SK-N-SH treated with all-trans-retinoic acid at 6 μM for 48 hours (cell line): Measurements from ENCODE around the gene OPHN1.

Source experiments
- ARNTL ChIP-seq: fragments of 450-650 bp; formaldehyde crosslinking; IDR thresholded peaks from 2 replicates; pipeline ENCODE4 v1.5.0; 2020; ENCODE audit warnings: low read depth, mild to moderate bottlenecking, moderate library complexity, borderline replicate concordance
- GLIS3 ChIP-seq: fragments of 250-450 bp; sonication (Bioruptor Pico); IDR thresholded peaks from 2 replicates; pipeline ENCODE4 v1.5.0; 2020; ENCODE audit warnings: mild to moderate bottlenecking, moderate library complexity
- RARB ChIP-seq: fragments of 250-450 bp; sonication (Bioruptor Pico); IDR thresholded peaks from 2 replicates; pipeline ENCODE4 v1.8.0; 2021; ENCODE audit warnings: mild to moderate bottlenecking, moderate library complexity
- SNAI2 ChIP-seq: fragments of 250-450 bp; sonication (Bioruptor Pico); IDR thresholded peaks from 2 replicates; pipeline ENCODE4 v1.5.0; 2020; ENCODE audit warnings: mild to moderate bottlenecking, moderate library complexity
- TCF4 ChIP-seq: fragments of 250-450 bp; sonication (Bioruptor Pico); IDR thresholded peaks from 2 replicates; pipeline ENCODE4 v1.8.0; 2021; ENCODE audit warnings: mild to moderate bottlenecking, moderate library complexity, borderline replicate concordance
- ZFP30 ChIP-seq: fragments of 450-650 bp; formaldehyde crosslinking; IDR thresholded peaks from 2 replicates; pipeline ENCODE4 v1.5.0; 2022; ENCODE audit warnings: mild to moderate bottlenecking, moderate library complexity
- ZNF565 ChIP-seq: fragments of 450-650 bp; formaldehyde crosslinking; conservative IDR thresholded peaks from 2 replicates; pipeline ENCODE4 v1.5.0; 2020; ENCODE audit warnings: low read depth, mild to moderate bottlenecking, moderate library complexity
- ZNF70 ChIP-seq: fragments of 450-650 bp; formaldehyde crosslinking; IDR thresholded peaks from 2 replicates; pipeline ENCODE4 v1.5.0; 2020; ENCODE audit warnings: mild to moderate bottlenecking, moderate library complexity
- ZNF8 ChIP-seq: fragments of 450-650 bp; formaldehyde crosslinking; IDR thresholded peaks from 2 replicates; pipeline ENCODE4 v1.5.0; 2020; ENCODE audit warnings: mild to moderate bottlenecking, moderate library complexity
- TF ChIP-seq, protein P1 (sequence below): fragments of 250-450 bp; sonication (Bioruptor Pico); IDR thresholded peaks from 2 replicates; pipeline ENCODE4 v1.5.1; 2020; ENCODE audit warnings: low read depth, mild to moderate bottlenecking, moderate library complexity
- TF ChIP-seq, protein P2 (sequence below): fragments of 250-450 bp; sonication (Bioruptor Pico); IDR thresholded peaks from 2 replicates; pipeline ENCODE4 v1.8.0; 2020; ENCODE audit warnings: mild to moderate bottlenecking, moderate library complexity, borderline replicate concordance
- TF ChIP-seq, protein P3 (sequence below): fragments of 250-450 bp; sonication (Bioruptor Pico); IDR thresholded peaks from 2 replicates; pipeline ENCODE4 v1.5.0; 2020; ENCODE audit warnings: mild to moderate bottlenecking, moderate library complexity

DNA sequence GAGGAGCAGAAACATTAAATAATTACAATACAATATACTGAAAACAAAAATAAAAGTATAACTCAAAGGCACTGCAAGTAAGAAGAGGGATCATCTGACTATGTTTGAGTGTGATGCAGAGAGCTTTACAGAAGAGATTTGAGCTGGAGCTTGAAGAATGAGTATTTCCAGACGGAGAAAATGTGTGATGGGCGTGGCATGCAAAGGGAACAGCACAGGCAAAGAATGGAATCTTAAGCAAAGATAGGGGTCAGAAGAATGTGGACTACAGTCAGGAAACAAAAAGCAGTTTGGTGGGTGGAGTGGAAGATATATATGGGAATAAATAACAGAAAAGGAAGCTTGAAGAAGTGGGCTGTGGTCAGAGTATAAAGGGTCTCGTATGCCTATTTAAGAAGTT, 45.5 kb downstream of the OPHN1 start:
- no peak for TF ChIP-seq ARNTL (CRISPR knock-in tag)
- TF ChIP-seq ZNF565, result no peak
- TF ChIP-seq, protein P1, sequence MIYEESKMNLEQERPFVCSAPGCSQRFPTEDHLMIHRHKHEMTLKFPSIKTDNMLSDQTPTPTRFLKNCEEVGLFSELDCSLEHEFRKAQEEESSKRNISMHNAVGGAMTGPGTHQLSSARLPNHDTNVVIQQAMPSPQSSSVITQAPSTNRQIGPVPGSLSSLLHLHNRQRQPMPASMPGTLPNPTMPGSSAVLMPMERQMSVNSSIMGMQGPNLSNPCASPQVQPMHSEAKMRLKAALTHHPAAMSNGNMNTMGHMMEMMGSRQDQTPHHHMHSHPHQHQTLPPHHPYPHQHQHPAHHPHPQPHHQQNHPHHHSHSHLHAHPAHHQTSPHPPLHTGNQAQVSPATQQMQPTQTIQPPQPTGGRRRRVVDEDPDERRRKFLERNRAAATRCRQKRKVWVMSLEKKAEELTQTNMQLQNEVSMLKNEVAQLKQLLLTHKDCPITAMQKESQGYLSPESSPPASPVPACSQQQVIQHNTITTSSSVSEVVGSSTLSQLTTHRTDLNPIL (CRISPR knock-in tag), result no peak
- TF ChIP-seq, protein P2, sequence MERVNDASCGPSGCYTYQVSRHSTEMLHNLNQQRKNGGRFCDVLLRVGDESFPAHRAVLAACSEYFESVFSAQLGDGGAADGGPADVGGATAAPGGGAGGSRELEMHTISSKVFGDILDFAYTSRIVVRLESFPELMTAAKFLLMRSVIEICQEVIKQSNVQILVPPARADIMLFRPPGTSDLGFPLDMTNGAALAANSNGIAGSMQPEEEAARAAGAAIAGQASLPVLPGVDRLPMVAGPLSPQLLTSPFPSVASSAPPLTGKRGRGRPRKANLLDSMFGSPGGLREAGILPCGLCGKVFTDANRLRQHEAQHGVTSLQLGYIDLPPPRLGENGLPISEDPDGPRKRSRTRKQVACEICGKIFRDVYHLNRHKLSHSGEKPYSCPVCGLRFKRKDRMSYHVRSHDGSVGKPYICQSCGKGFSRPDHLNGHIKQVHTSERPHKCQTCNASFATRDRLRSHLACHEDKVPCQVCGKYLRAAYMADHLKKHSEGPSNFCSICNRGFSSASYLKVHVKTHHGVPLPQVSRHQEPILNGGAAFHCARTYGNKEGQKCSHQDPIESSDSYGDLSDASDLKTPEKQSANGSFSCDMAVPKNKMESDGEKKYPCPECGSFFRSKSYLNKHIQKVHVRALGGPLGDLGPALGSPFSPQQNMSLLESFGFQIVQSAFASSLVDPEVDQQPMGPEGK, result no peak
- TF ChIP-seq TCF4 (CRISPR knock-in tag), result no peak
- TF ChIP-seq SNAI2 (CRISPR knock-in tag), result no peak
- TF ChIP-seq, protein P3, sequence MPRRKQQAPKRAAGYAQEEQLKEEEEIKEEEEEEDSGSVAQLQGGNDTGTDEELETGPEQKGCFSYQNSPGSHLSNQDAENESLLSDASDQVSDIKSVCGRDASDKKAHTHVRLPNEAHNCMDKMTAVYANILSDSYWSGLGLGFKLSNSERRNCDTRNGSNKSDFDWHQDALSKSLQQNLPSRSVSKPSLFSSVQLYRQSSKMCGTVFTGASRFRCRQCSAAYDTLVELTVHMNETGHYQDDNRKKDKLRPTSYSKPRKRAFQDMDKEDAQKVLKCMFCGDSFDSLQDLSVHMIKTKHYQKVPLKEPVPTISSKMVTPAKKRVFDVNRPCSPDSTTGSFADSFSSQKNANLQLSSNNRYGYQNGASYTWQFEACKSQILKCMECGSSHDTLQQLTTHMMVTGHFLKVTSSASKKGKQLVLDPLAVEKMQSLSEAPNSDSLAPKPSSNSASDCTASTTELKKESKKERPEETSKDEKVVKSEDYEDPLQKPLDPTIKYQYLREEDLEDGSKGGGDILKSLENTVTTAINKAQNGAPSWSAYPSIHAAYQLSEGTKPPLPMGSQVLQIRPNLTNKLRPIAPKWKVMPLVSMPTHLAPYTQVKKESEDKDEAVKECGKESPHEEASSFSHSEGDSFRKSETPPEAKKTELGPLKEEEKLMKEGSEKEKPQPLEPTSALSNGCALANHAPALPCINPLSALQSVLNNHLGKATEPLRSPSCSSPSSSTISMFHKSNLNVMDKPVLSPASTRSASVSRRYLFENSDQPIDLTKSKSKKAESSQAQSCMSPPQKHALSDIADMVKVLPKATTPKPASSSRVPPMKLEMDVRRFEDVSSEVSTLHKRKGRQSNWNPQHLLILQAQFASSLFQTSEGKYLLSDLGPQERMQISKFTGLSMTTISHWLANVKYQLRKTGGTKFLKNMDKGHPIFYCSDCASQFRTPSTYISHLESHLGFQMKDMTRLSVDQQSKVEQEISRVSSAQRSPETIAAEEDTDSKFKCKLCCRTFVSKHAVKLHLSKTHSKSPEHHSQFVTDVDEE (CRISPR knock-in tag), result no peak
- no peak for TF ChIP-seq RARB
- TF ChIP-seq ZFP30, result no peak
- no peak for TF ChIP-seq GLIS3 (CRISPR knock-in tag)
- no peak for TF ChIP-seq ZNF70 (CRISPR knock-in tag)
- no peak for TF ChIP-seq ZNF8 (CRISPR knock-in tag)
